ENCODE results near the gene KCNQ5.

Gene KCNQ5

GRCh38 chr6:73131706-73132105 is 509.8 kb downstream of the KCNQ5 start:
- Histone ChIP-seq H3K4me3 (ENCODE audit: low read length in 2 of 2) (no peak overlapping the region), H3K36me3 (ENCODE audit: control insufficient read depth in 2 of 2, insufficient read depth in 2 of 2, low read length in 2 of 2) (no peaks in the 10 kb centered on the region), H3K27ac (ENCODE audit: low read depth in 2 of 2, low read length in 2 of 2) (no peak overlapping the region)

GRCh38 chr6:73134588-73134987 is 512.7 kb downstream of the KCNQ5 start:
- Histone ChIP-seq H3K9ac (ENCODE audit: low read depth in 1 of 2, low read length in 2 of 2) (no peak overlapping the region), H3K4me3 (ENCODE audit: low read length in 2 of 2) (no peak overlapping the region), H3K27ac (ENCODE audit: low read depth in 2 of 2, low read length in 2 of 2) (no peak overlapping the region), H3K36me3 (ENCODE audit: control insufficient read depth in 2 of 2, insufficient read depth in 2 of 2, low read length in 2 of 2) (no peaks in the 10 kb centered on the region), H3K27me3 (ENCODE audit: control insufficient read depth in 2 of 2, insufficient read depth in 2 of 2, low read length in 2 of 2) (no peaks in the 10 kb centered on the region), H3K9me3 (ENCODE audit: control insufficient read depth in 2 of 2, low read length in 2 of 2) (no peaks in the 10 kb centered on the region), H3K4me1 (ENCODE audit: control insufficient read depth in 2 of 2, insufficient read depth in 2 of 2, low read length in 2 of 2) (no peaks in the 10 kb centered on the region)

More at GRCh38 chr6:73131706-73132105, 509.8 kb downstream of the KCNQ5 start:
- Histone ChIP-seq H3K27me3 (ENCODE audit: control insufficient read depth in 2 of 2, insufficient read depth in 2 of 2, low read length in 2 of 2) (no peaks in the 10 kb centered on the region), H3K4me1 (ENCODE audit: control insufficient read depth in 2 of 2, insufficient read depth in 2 of 2, low read length in 2 of 2) (no peaks in the 10 kb centered on the region), H3K9ac (ENCODE audit: low read depth in 1 of 2, low read length in 2 of 2) (no peak overlapping the region), H3K9me3 (ENCODE audit: control insufficient read depth in 2 of 2, low read length in 2 of 2) (no peaks in the 10 kb centered on the region)

- no peak overlapping the region for H3K27ac ChIP-seq (ENCODE audit: low read depth in 2 of 2, low read length in 2 of 2)
- H3K27me3 ChIP-seq (ENCODE audit: control insufficient read depth in 2 of 2, insufficient read depth in 2 of 2, low read length in 2 of 2): no peaks in the 10 kb centered on the region
- H3K9me3 ChIP-seq (ENCODE audit: control insufficient read depth in 2 of 2, low read length in 2 of 2): no peaks in the 10 kb centered on the region
- H3K4me3 ChIP-seq (ENCODE audit: low read length in 2 of 2): no peak overlapping the region
- H3K9ac ChIP-seq (ENCODE audit: low read depth in 1 of 2, low read length in 2 of 2): no peak overlapping the region
- no peaks in the 10 kb centered on the region for H3K4me1 ChIP-seq (ENCODE audit: control insufficient read depth in 2 of 2, insufficient read depth in 2 of 2, low read length in 2 of 2)
- H3K36me3 ChIP-seq (ENCODE audit: control insufficient read depth in 2 of 2, insufficient read depth in 2 of 2, low read length in 2 of 2): no peaks in the 10 kb centered on the region
Measured at GRCh38 chr6:73139681-73140383, 518.0 kb downstream of the KCNQ5 start.

GRCh38 chr6:73143551-73143950 is 521.7 kb downstream of the KCNQ5 start:
- Histone ChIP-seq H3K9me3 (ENCODE audit: control insufficient read depth in 2 of 2, low read length in 2 of 2) (no peaks in the 10 kb centered on the region), H3K4me1 (ENCODE audit: control insufficient read depth in 2 of 2, insufficient read depth in 2 of 2, low read length in 2 of 2) (no peaks in the 10 kb centered on the region), H3K36me3 (ENCODE audit: control insufficient read depth in 2 of 2, insufficient read depth in 2 of 2, low read length in 2 of 2) (no peaks in the 10 kb centered on the region), H3K9ac (ENCODE audit: low read depth in 1 of 2, low read length in 2 of 2) (no peak overlapping the region), H3K4me3 (ENCODE audit: low read length in 2 of 2) (no peak overlapping the region), H3K27me3 (ENCODE audit: control insufficient read depth in 2 of 2, insufficient read depth in 2 of 2, low read length in 2 of 2) (no peaks in the 10 kb centered on the region), H3K27ac (ENCODE audit: low read depth in 2 of 2, low read length in 2 of 2) (no peak overlapping the region)

- H3K9me3 ChIP-seq (ENCODE audit: control insufficient read depth in 2 of 2, low read length in 2 of 2): no peaks in the 10 kb centered on the region
- H3K4me3 ChIP-seq (ENCODE audit: low read length in 2 of 2): no peak overlapping the region
Measured at GRCh38 chr6:73144516-73144915, 522.7 kb downstream of the KCNQ5 start.

GRCh38 chr6:73145690-73146089 is 523.8 kb downstream of the KCNQ5 start:
- no peaks in the 10 kb centered on the region for H3K36me3 ChIP-seq (ENCODE audit: control insufficient read depth in 2 of 2, insufficient read depth in 2 of 2, low read length in 2 of 2)
- H3K27me3 ChIP-seq (ENCODE audit: control insufficient read depth in 2 of 2, insufficient read depth in 2 of 2, low read length in 2 of 2): no peaks in the 10 kb centered on the region
- no peaks in the 10 kb centered on the region for H3K4me1 ChIP-seq (ENCODE audit: control insufficient read depth in 2 of 2, insufficient read depth in 2 of 2, low read length in 2 of 2)
- H3K9ac ChIP-seq (ENCODE audit: low read depth in 1 of 2, low read length in 2 of 2): no peak overlapping the region
- no peak overlapping the region for H3K27ac ChIP-seq (ENCODE audit: low read depth in 2 of 2, low read length in 2 of 2)
- no peak overlapping the region for H3K4me3 ChIP-seq (ENCODE audit: low read length in 2 of 2)
- no peaks in the 10 kb centered on the region for H3K9me3 ChIP-seq (ENCODE audit: control insufficient read depth in 2 of 2, low read length in 2 of 2)

More at GRCh38 chr6:73144516-73144915, 522.7 kb downstream of the KCNQ5 start:
- Histone ChIP-seq H3K36me3 (ENCODE audit: control insufficient read depth in 2 of 2, insufficient read depth in 2 of 2, low read length in 2 of 2) (no peaks in the 10 kb centered on the region), H3K4me1 (ENCODE audit: control insufficient read depth in 2 of 2, insufficient read depth in 2 of 2, low read length in 2 of 2) (no peaks in the 10 kb centered on the region), H3K27ac (ENCODE audit: low read depth in 2 of 2, low read length in 2 of 2) (no peak overlapping the region), H3K9ac (ENCODE audit: low read depth in 1 of 2, low read length in 2 of 2) (no peak overlapping the region), H3K27me3 (ENCODE audit: control insufficient read depth in 2 of 2, insufficient read depth in 2 of 2, low read length in 2 of 2) (no peaks in the 10 kb centered on the region)

- Histone ChIP-seq H3K27me3 (ENCODE audit: control insufficient read depth in 2 of 2, insufficient read depth in 2 of 2, low read length in 2 of 2) (no peaks in the 10 kb centered on the region), H3K4me1 (ENCODE audit: control insufficient read depth in 2 of 2, insufficient read depth in 2 of 2, low read length in 2 of 2) (no peaks in the 10 kb centered on the region), H3K27ac (ENCODE audit: low read depth in 2 of 2, low read length in 2 of 2) (no peak overlapping the region), H3K9ac (ENCODE audit: low read depth in 1 of 2, low read length in 2 of 2) (no peak overlapping the region), H3K36me3 (ENCODE audit: control insufficient read depth in 2 of 2, insufficient read depth in 2 of 2, low read length in 2 of 2) (no peaks in the 10 kb centered on the region), H3K9me3 (ENCODE audit: control insufficient read depth in 2 of 2, low read length in 2 of 2) (no peaks in the 10 kb centered on the region), H3K4me3 (ENCODE audit: low read length in 2 of 2) (no peak overlapping the region)
Measured at GRCh38 chr6:73151732-73152131, 529.9 kb downstream of the KCNQ5 start.

GRCh38 chr6:73152556-73152955 is 530.7 kb downstream of the KCNQ5 start:
- no peaks in the 10 kb centered on the region for H3K36me3 ChIP-seq (ENCODE audit: control insufficient read depth in 2 of 2, insufficient read depth in 2 of 2, low read length in 2 of 2)
- H3K27ac ChIP-seq (ENCODE audit: low read depth in 2 of 2, low read length in 2 of 2): no peak overlapping the region
- H3K9me3 ChIP-seq (ENCODE audit: control insufficient read depth in 2 of 2, low read length in 2 of 2): no peaks in the 10 kb centered on the region
- H3K9ac ChIP-seq (ENCODE audit: low read depth in 1 of 2, low read length in 2 of 2): no peak overlapping the region
- no peaks in the 10 kb centered on the region for H3K4me1 ChIP-seq (ENCODE audit: control insufficient read depth in 2 of 2, insufficient read depth in 2 of 2, low read length in 2 of 2)
- H3K27me3 ChIP-seq (ENCODE audit: control insufficient read depth in 2 of 2, insufficient read depth in 2 of 2, low read length in 2 of 2): no peaks in the 10 kb centered on the region
- H3K4me3 ChIP-seq (ENCODE audit: low read length in 2 of 2): no peak overlapping the region

GRCh38 chr6:73152966-73153757 is 531.3 kb downstream of the KCNQ5 start:
- no peaks in the 10 kb centered on the region for H3K36me3 ChIP-seq (ENCODE audit: control insufficient read depth in 2 of 2, insufficient read depth in 2 of 2, low read length in 2 of 2)
- no peak overlapping the region for H3K9ac ChIP-seq (ENCODE audit: low read depth in 1 of 2, low read length in 2 of 2)
- H3K27me3 ChIP-seq (ENCODE audit: control insufficient read depth in 2 of 2, insufficient read depth in 2 of 2, low read length in 2 of 2): no peaks in the 10 kb centered on the region
- H3K9me3 ChIP-seq (ENCODE audit: control insufficient read depth in 2 of 2, low read length in 2 of 2): no peaks in the 10 kb centered on the region
- no peak overlapping the region for H3K4me3 ChIP-seq (ENCODE audit: low read length in 2 of 2)
- no peak overlapping the region for H3K27ac ChIP-seq (ENCODE audit: low read depth in 2 of 2, low read length in 2 of 2)
- H3K4me1 ChIP-seq (ENCODE audit: control insufficient read depth in 2 of 2, insufficient read depth in 2 of 2, low read length in 2 of 2): no peaks in the 10 kb centered on the region
